ENCODE data around the gene CT55. TPM values are rescaled to one million over a fixed set of nuclear protein-coding genes. Genes with fewer than 3 reads are reported as not detected.
"Not testable (repeated sequence)": the region's sequence is repeated elsewhere in the genome, so short reads cannot be mapped to it uniquely, and the experiment has no call there.

CT55 gene
- total and polyA plus RNA-seq, 8 donors, result 0.16 to 0.43 (median 0.23) TPM; not detected in 3

GRCh38 chrX:135168486-135168885 lies 2.7 kb downstream of the CT55 start:
- no peak for ATAC-seq
- Histone ChIP-seq H3K4me3 (no peak overlapping the region), H3K27ac (no peak overlapping the region), H3K4me1 (no peaks in the 10 kb centered on the region), H3K36me3 (no peaks in the 10 kb centered on the region), H3K9me3 (no peaks in the 10 kb centered on the region), H3K27me3 (no peaks in the 10 kb centered on the region)
- intact Hi-C loops (cut with DNase I), result no loop called here
- no peak for TF ChIP-seq CTCF (IDR thresholded peaks at IDR 0.05)
- DNase-seq, result no peak

- DNase-seq; H3K27ac ChIP-seq; H3K4me3 ChIP-seq; H3K27me3 ChIP-seq; intact Hi-C loops (cut with DNase I); H3K36me3 ChIP-seq; H3K4me1 ChIP-seq; H3K9me3 ChIP-seq; ATAC-seq: not testable (repeated sequence)
These were observed 16.5 kb downstream of the CT55 start for GRCh38 chrX:135154688-135155087.

- intact Hi-C loops (cut with DNase I); ATAC-seq; DNase-seq; H3K4me3 ChIP-seq; H3K36me3 ChIP-seq; H3K4me1 ChIP-seq; H3K9me3 ChIP-seq; H3K27me3 ChIP-seq; H3K27ac ChIP-seq: not testable (repeated sequence)
These were observed 45.1 kb downstream of the CT55 start for GRCh38 chrX:135126145-135126544.

GRCh38 chrX:135120056-135120576 lies 51.1 kb downstream of the CT55 start, which contains the start of gene ETDB:
ETDB (minus strand) TSS chrX:135120526; CDS start chrX:135119261, 1,265 bp downstream.
- H3K4me3 ChIP-seq; ATAC-seq; H3K27ac ChIP-seq; H3K4me1 ChIP-seq; H3K27me3 ChIP-seq; H3K36me3 ChIP-seq; DNase-seq; H3K9me3 ChIP-seq; intact Hi-C loops (cut with DNase I): not testable (repeated sequence)

GRCh38 chrX:135116064-135116463 lies 55.1 kb downstream of the CT55 start:
- H3K27ac ChIP-seq; H3K4me3 ChIP-seq; H3K4me1 ChIP-seq; ATAC-seq; H3K27me3 ChIP-seq; DNase-seq; H3K36me3 ChIP-seq; H3K9me3 ChIP-seq; intact Hi-C loops (cut with DNase I): not testable (repeated sequence)

GRCh38 chrX:135114392-135114791 lies 56.8 kb downstream of the CT55 start:
- Histone ChIP-seq H3K9me3 (no peaks in the 10 kb centered on the region), H3K27me3 (no peaks in the 10 kb centered on the region), H3K4me1 (no peaks in the 10 kb centered on the region), H3K4me3 (no peak overlapping the region), H3K36me3 (no peaks in the 10 kb centered on the region), H3K27ac (no peak overlapping the region)
- no peak for TF ChIP-seq CTCF (IDR thresholded peaks at IDR 0.05)
- no peak for ATAC-seq
- DNase-seq, result no peak
- intact Hi-C loops (cut with DNase I), result no loop called here

- Histone ChIP-seq H3K27me3 (no peaks in the 10 kb centered on the region), H3K4me1 (no peaks in the 10 kb centered on the region), H3K36me3 (no peaks in the 10 kb centered on the region), H3K27ac (no peak overlapping the region), H3K9me3 (no peaks in the 10 kb centered on the region), H3K4me3 (no peak overlapping the region)
- no peak for DNase-seq
- intact Hi-C loops (cut with DNase I), result no loop called here
- ATAC-seq, result no peak
- no peak for TF ChIP-seq CTCF (IDR thresholded peaks at IDR 0.05)
These were observed 58.5 kb downstream of the CT55 start for GRCh38 chrX:135112743-135113142.
